IMR-90 (cell line): Measurements from ENCODE around the gene EYS. TPM values are rescaled to one million over a fixed set of nuclear protein-coding genes. Genes with fewer than 3 reads are reported as not detected.

Experiments
- ATAC-seq: fragments of 200-7000 bp; cut with Tn5 transposase; 2 replicates; pipeline ENCODE4 v1.9.1; 2020; ENCODE audit warnings: low read depth, mild to moderate bottlenecking, moderate library complexity
- BruUV-seq: library from RNA; stranded (reverse); fragments of 400-500 nt; replicated peaks from 2 replicates; lab custom pipeline; 2021; lab: Mats Ljungman, UMichigan
- CTCF ChIA-PET: fragments of 300-600 bp; formaldehyde crosslinking; extraction: SDS; loops from one replicate; lab custom pipeline; 2021; ENCODE audit warnings: antibody characterized with exemption; lab: Yijun Ruan, JAX
- POLR2A ChIA-PET: fragments of 300-600 bp; sonication (Branson Sonifier 250); formaldehyde crosslinking; loops from one replicate; lab custom pipeline; 2022; ENCODE audit warnings: antibody characterized with exemption; ENCODE audit not compliant: unreplicated experiment; lab: Charles Lee
- DNase-seq: peaks from one replicate; pipeline ENCODE4 v3.0.0; 2013
- H2AFZ ChIP-seq: replicated peaks from 2 replicates; pipeline ENCODE3; 2013; ENCODE audit warnings: low read length, mild to moderate bottlenecking; ENCODE audit not compliant: poor library complexity
- H2AK5ac ChIP-seq: 2 replicates; pipeline ENCODE4 v1.6.1; 2013; ENCODE audit warnings: low read depth, low read length, inconsistent platforms
- H2AK9ac ChIP-seq: replicated peaks from 2 replicates; pipeline ENCODE3; 2013; ENCODE audit warnings: mild to moderate bottlenecking, low read depth, low read length, moderate library complexity; ENCODE audit not compliant: poor library complexity
- H2BK120ac ChIP-seq: 2 replicates; pipeline ENCODE4 v1.6.1; 2013; ENCODE audit warnings: low read depth, low read length, inconsistent platforms
- H2BK15ac ChIP-seq: 3 replicates; pipeline ENCODE4 v1.6.1; 2013; ENCODE audit warnings: low read depth, low read length, inconsistent platforms
- H2BK20ac ChIP-seq: 2 replicates; pipeline ENCODE4 v1.6.1; 2013; ENCODE audit warnings: low read depth, mild to moderate bottlenecking, inconsistent platforms, low read length, moderate library complexity
- H2BK5ac ChIP-seq: 2 replicates; pipeline ENCODE4 v1.6.1; 2013; ENCODE audit warnings: mild to moderate bottlenecking, low read depth, low read length, inconsistent platforms; ENCODE audit not compliant: poor library complexity, severe bottlenecking
- H3K14ac ChIP-seq: replicated peaks from 2 replicates; pipeline ENCODE4 v1.6.1; 2013; ENCODE audit warnings: low read depth, low read length, inconsistent platforms
- H3K18ac ChIP-seq: 2 replicates; pipeline ENCODE4 v1.6.1; 2013; ENCODE audit warnings: low read depth, low read length, control low read depth
- H3K23ac ChIP-seq: 2 replicates; pipeline ENCODE4 v1.6.1; 2013; ENCODE audit warnings: low read depth, low read length, inconsistent platforms
- H3K27ac ChIP-seq: 2 replicates; pipeline ENCODE4 v1.5.1; 2013; ENCODE audit warnings: mild to moderate bottlenecking, control low read depth, low read length; ENCODE audit not compliant: insufficient read depth
- H3K27me3 ChIP-seq: 2 replicates; pipeline ENCODE4 v1.6.1; 2013; ENCODE audit warnings: low read length; ENCODE audit not compliant: control insufficient read depth, insufficient read depth
- H3K36me3 ChIP-seq: 2 replicates; pipeline ENCODE4 v1.6.1; 2013; ENCODE audit warnings: low read length, mixed read lengths; ENCODE audit not compliant: control insufficient read depth, insufficient read depth
- H3K4ac ChIP-seq: 2 replicates; pipeline ENCODE4 v1.6.1; 2013; ENCODE audit warnings: low read depth, low read length, inconsistent platforms
- H3K4me1 ChIP-seq: 2 replicates; pipeline ENCODE4 v1.6.1; 2013; ENCODE audit warnings: low read length, mixed read lengths; ENCODE audit not compliant: control insufficient read depth, insufficient read depth
- H3K4me2 ChIP-seq: 2 replicates; pipeline ENCODE4 v1.6.1; 2013; ENCODE audit warnings: low read depth, mild to moderate bottlenecking, control low read depth, low read length, moderate library complexity
- H3K4me3 ChIP-seq: 2 replicates; pipeline ENCODE4 v1.5.1; 2013; ENCODE audit warnings: low read depth, mild to moderate bottlenecking, control low read depth, low read length, moderate library complexity; ENCODE audit not compliant: insufficient read depth
- H3K56ac ChIP-seq: 2 replicates; pipeline ENCODE4 v1.6.1; 2013; ENCODE audit warnings: low read length, inconsistent platforms; ENCODE audit not compliant: insufficient read depth; ENCODE audit errors: extremely low read depth
- H3K79me1 ChIP-seq, 2 experiments: 2 replicates each; pipeline ENCODE4 v1.6.1; 2013; ENCODE audit warnings: low read length in 2 of 2, inconsistent platforms in 1 of 2, low read depth in 1 of 2
- H3K9ac ChIP-seq: 2 replicates; pipeline ENCODE4 v1.6.1; 2013; ENCODE audit warnings: low read depth, low read length, control low read depth
- H3K9me1 ChIP-seq: 2 replicates; pipeline ENCODE4 v1.6.1; 2013; ENCODE audit warnings: low read length, inconsistent platforms; ENCODE audit not compliant: insufficient read depth
- H3K9me3 ChIP-seq: 2 replicates; pipeline ENCODE4 v1.6.1; 2013; ENCODE audit warnings: low read length; ENCODE audit not compliant: control insufficient read depth, insufficient read depth
- H4K20me1 ChIP-seq: 2 replicates; pipeline ENCODE4 v1.6.1; 2013; ENCODE audit warnings: low read length, inconsistent platforms; ENCODE audit not compliant: insufficient read depth
- H4K5ac ChIP-seq: 2 replicates; pipeline ENCODE4 v1.6.1; 2013; ENCODE audit warnings: mild to moderate bottlenecking, low read depth, low read length, control low read depth
- H4K8ac ChIP-seq, 2 experiments: 2 replicates each; pipeline ENCODE4 v1.6.1; 2013; ENCODE audit warnings: low read depth in 2 of 2, low read length in 2 of 2, control low read depth in 1 of 2, inconsistent platforms in 1 of 2
- H4K91ac ChIP-seq: 2 replicates; pipeline ENCODE4 v1.6.1; 2013; ENCODE audit warnings: low read depth, low read length, inconsistent platforms; ENCODE audit not compliant: insufficient read depth
- WGBS, 2 experiments: methylation state at CpG; one replicate each; pipeline versions ENCODE4 v1.1.5 to v1.1.7; 2013; ENCODE audit warnings: missing lambda C conversion rate in 2 of 2; ENCODE audit not compliant: insufficient read length in 1 of 2; ENCODE audit errors: extremely low coverage in 2 of 2; 5-methylcytosine and 5-hydroxymethylcytosine counted together
- dilution Hi-C: fragments of 300-500 bp; cut with HindIII; formaldehyde crosslinking; loops from one replicate; pipeline ENCODE4 v1.14.3; 2018; ENCODE audit warnings: low sequenced_read_pairs; ENCODE audit not compliant: unreplicated experiment
- in situ Hi-C: fragments of 300-500 bp; cut with MboI; formaldehyde crosslinking; loops from 3 replicates; pipeline ENCODE4 v1.14.3; 2019; ENCODE audit warnings: low sequenced_read_pairs, inconsistent platforms, mixed read lengths
- intact Hi-C: fragments of 100-400 bp; cut with micrococcal nuclease; formaldehyde crosslinking; loops from 2 replicates; pipeline ENCODE4 v1.10.0; 2022
- polyA plus RNA-seq, 3 experiments: library from polyadenylated mRNA; depleted of rRNA; stranded (reverse); fragments of >200 nt; gene quantifications; 2 replicates each; pipeline ENCODE4 v1.2.3, GENCODE V29; 2012; ENCODE audit warnings: low replicate concordance in 1 of 3
- total RNA-seq: library from RNA; depleted of rRNA; stranded (reverse); fragments of >200 nt; gene quantifications from 2 replicates; pipeline ENCODE4 v1.2.3, GENCODE V29; 2012
- TF ChIP-seq, protein P1 (sequence below): fragments of 150-350 bp; IDR thresholded peaks from 2 replicates; pipeline ENCODE4 v1.6.1; 2017; ENCODE audit warnings: mild to moderate bottlenecking, antibody characterized with exemption, low read length, low read depth
- TF ChIP-seq, protein P2 (sequence below): conservative IDR thresholded peaks from 2 replicates; pipeline ENCODE4 v1.5.1; 2012; ENCODE audit warnings: mild to moderate bottlenecking, low read depth, low read length, improper control_type of control experiment

Gene EYS
- total and polyA plus RNA-seq, 2 of the 4 experiments (the other 2 are of a cell fraction): under 0.01 TPM; not detected in 1

DNA sequence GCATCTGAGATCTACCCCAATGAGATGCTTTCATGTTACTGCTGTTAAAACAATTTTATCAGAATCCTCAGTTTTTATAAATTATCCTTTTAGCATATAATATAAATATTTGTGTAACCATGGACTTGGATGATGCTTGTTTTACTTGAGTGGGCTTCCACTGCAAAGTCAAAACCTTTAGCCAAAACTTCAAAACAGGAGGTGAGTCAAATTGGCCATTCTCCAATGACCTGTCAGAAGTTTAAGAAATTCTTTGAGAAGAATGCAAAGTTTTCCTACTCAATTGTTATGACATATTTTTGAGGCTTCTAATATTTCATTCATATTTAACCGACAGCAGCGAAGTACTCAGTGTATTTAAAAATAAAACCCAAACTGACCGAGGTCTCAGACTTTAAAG is 507.9 kb downstream of the EYS start:
- ATAC-seq (peak; percentile 32), DNase-seq (no peak)
- dilution Hi-C loops: no loop called here
- H2BK120ac ChIP-seq: no peak overlapping the region
- H3K4me2 ChIP-seq: no peak overlapping the region
- TF ChIP-seq, protein P1, sequence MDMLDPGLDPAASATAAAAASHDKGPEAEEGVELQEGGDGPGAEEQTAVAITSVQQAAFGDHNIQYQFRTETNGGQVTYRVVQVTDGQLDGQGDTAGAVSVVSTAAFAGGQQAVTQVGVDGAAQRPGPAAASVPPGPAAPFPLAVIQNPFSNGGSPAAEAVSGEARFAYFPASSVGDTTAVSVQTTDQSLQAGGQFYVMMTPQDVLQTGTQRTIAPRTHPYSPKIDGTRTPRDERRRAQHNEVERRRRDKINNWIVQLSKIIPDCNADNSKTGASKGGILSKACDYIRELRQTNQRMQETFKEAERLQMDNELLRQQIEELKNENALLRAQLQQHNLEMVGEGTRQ: no peak
- TF ChIP-seq, protein P2, sequence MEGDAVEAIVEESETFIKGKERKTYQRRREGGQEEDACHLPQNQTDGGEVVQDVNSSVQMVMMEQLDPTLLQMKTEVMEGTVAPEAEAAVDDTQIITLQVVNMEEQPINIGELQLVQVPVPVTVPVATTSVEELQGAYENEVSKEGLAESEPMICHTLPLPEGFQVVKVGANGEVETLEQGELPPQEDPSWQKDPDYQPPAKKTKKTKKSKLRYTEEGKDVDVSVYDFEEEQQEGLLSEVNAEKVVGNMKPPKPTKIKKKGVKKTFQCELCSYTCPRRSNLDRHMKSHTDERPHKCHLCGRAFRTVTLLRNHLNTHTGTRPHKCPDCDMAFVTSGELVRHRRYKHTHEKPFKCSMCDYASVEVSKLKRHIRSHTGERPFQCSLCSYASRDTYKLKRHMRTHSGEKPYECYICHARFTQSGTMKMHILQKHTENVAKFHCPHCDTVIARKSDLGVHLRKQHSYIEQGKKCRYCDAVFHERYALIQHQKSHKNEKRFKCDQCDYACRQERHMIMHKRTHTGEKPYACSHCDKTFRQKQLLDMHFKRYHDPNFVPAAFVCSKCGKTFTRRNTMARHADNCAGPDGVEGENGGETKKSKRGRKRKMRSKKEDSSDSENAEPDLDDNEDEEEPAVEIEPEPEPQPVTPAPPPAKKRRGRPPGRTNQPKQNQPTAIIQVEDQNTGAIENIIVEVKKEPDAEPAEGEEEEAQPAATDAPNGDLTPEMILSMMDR: no peak
- no peaks in the 10 kb centered on the region for H3K27me3 ChIP-seq
- H4K8ac ChIP-seq: no peak overlapping the region
- no peak overlapping the region for H2AFZ ChIP-seq
- H4K5ac ChIP-seq: no peak overlapping the region
- POLR2A ChIA-PET: no interaction called here
- H3K9me3 ChIP-seq: no peaks in the 10 kb centered on the region; the same call in 1 of the 2 replicates
- H3K56ac ChIP-seq: no peak overlapping the region
- no peak overlapping the region for H2AK5ac ChIP-seq
- no peaks in the 10 kb centered on the region for H4K20me1 ChIP-seq
- no peak overlapping the region for H4K91ac ChIP-seq
- H3K36me3 ChIP-seq: no peaks in the 10 kb centered on the region
- no peak overlapping the region for H3K4ac ChIP-seq
- H3K18ac ChIP-seq: no peak overlapping the region
- no peak overlapping the region for H3K4me3 ChIP-seq
- no peak overlapping the region for H3K14ac ChIP-seq
- no peak overlapping the region for H3K9ac ChIP-seq
- H3K9me1 ChIP-seq: no peaks in the 10 kb centered on the region
- BruUV-seq: no TSS peak
- in situ Hi-C loops: no loop called here
- H3K4me1 ChIP-seq: no peaks in the 10 kb centered on the region
- CTCF ChIA-PET: no interaction called here
- H2BK20ac ChIP-seq: no peak overlapping the region
- H3K79me1 ChIP-seq: no peaks in the 10 kb centered on the region
- no CpG with 5 or more reads among the region's 3 CpGs for WGBS, 2 experiments
- no peak overlapping the region for H2BK5ac ChIP-seq
- no peak overlapping the region for H3K23ac ChIP-seq
- no peak overlapping the region for H3K27ac ChIP-seq
- intact Hi-C loops: no loop called here
- H2AK9ac ChIP-seq: no peak overlapping the region
- no peak overlapping the region for H2BK15ac ChIP-seq
